ENCODE results near the gene SLC34A1.

DNA sequence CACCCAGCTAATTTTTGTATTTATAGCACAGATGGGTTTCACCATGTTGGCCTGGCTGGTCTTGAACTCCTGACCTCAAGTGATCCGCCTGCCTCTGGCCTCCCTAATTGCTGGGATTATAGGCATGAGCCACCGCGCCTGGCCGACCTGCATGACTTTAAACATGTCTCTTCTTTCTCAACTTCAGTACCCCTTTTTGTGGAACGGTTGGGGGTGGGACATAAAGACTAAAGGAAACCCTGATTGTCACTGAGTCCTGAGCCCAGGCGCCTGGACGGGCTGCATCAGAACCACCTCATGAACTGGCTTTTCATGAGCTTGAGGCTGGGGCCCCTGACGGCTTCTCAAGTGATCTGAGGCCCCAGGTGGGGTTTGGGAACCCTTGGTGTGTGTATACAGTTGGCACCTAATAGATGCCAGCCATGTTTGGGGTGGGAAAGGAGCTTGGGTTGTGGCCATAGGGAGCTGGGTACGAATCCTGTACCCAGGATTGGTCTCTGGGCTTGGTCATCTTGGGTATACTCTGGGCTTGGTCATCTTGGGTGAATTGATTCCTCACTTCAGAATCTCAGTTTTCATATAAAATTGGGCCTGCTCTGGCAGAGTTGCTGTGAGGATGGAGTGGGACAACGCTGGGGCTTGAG is 44.5 kb downstream of the SLC34A1 start:
- TF ChIP-seq POLR2AphosphoS5 (IDR thresholded peaks at IDR 0.05; ENCODE audit: borderline replicate concordance, low read depth, low read length) (no peak), EZH2 (IDR thresholded peaks at IDR 0.05) (no peak)
